Neural crest cell (in vitro differentiated cells): Measurements from ENCODE around the gene GPRIN2. TPM values are rescaled to one million over a fixed set of nuclear protein-coding genes. Genes with fewer than 3 reads are reported as not detected.

Experiments
- DNase-seq: peaks from one replicate; pipeline ENCODE4 v3.0.0; 2021; ENCODE audit warnings: low read depth, mixed read lengths, low spot score
- H3K27ac Mint-ChIP-seq: one replicate; pipeline ENCODE4 v1.8.0; 2021; ENCODE audit warnings: mild to moderate bottlenecking, mixed read lengths; ENCODE audit not compliant: unreplicated experiment
- H3K27me3 Mint-ChIP-seq: 2 replicates; pipeline ENCODE4 v1.8.0; 2021; ENCODE audit warnings: low read depth, mild to moderate bottlenecking, mixed read lengths
- H3K36me3 Mint-ChIP-seq: 2 replicates; pipeline ENCODE4 v1.8.0; 2021; ENCODE audit warnings: low read depth, mild to moderate bottlenecking, mixed read lengths
- H3K4me1 Mint-ChIP-seq: 2 replicates; pipeline ENCODE4 v1.8.0; 2021; ENCODE audit warnings: mixed read lengths
- H3K4me3 Mint-ChIP-seq: one replicate; pipeline ENCODE4 v1.8.0; 2021; ENCODE audit warnings: mild to moderate bottlenecking, mixed read lengths
- H3K9me3 Mint-ChIP-seq: 2 replicates; pipeline ENCODE4 v1.8.0; 2021; ENCODE audit warnings: mixed read lengths
- total RNA-seq: library from RNA; stranded (reverse); gene quantifications from 2 replicates; pipeline ENCODE4 v1.2.1, GENCODE V29; 2021
- TF ChIP-seq, protein P1 (sequence below): fragments of 200-600 bp; sonication (generic); conservative IDR thresholded peaks from 2 replicates; pipeline ENCODE4 v1.5.0; 2021; ENCODE audit warnings: antibody characterized with exemption, mild to moderate bottlenecking

The GPRIN2 gene
- total RNA-seq, 1 donor from 2014 or later: 1.5 TPM

DNA sequence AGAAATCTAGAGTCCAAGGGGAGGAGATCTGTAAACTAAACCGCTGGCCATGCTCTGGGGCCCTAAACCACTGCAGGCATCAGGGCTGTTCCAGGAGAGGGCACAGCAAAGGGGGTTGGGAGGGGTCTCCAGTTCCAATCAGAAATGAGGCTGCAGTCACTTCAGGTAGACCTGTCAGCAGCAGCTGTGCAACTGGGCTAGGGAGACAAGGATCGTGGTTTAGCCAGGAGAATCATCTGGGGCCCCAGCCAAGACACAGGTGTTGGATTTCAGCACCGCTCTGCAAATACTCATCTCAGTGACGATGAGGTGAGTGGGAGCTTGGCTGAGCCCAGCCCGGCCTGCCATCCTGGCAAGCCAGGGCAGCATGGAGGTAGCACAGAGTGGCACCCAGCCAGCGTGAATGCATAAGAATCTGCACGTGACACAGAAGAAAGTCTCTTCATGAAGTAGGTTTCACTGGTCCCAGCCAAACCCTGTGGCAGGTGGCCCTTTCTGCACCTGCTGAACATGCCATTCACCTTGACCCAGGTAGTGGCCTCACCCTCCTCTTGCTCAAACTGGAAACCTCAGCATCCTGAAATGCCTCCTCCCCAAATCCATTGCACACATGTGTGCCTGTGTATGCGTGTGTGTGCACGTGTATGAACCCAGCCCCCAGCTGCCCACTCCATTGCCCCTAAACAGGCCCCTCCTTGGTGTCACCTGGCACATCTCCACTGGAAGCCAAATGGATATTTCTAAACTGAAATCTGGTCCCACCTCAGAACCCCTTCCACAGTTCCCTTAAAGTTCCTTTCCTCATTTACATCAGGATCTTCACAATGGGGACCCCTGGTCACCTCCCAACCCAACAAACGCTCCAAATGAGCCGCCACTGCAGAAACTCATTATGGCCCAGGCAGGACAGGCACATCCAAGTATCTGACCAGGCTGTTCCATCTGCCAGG is 9.6 kb downstream of the GPRIN2 start:
- H3K4me3 Mint-ChIP-seq: no peak overlapping the region
- no peak for DNase-seq
- no peak overlapping the region for H3K27ac Mint-ChIP-seq
- H3K27me3 Mint-ChIP-seq: peaks cover 16% of the 10 kb centered on the region
- H3K9me3 Mint-ChIP-seq: no peaks in the 10 kb centered on the region
- H3K36me3 Mint-ChIP-seq: no peaks in the 10 kb centered on the region
- peaks cover 4% of the 10 kb centered on the region for H3K4me1 Mint-ChIP-seq
- TF ChIP-seq, protein P1, sequence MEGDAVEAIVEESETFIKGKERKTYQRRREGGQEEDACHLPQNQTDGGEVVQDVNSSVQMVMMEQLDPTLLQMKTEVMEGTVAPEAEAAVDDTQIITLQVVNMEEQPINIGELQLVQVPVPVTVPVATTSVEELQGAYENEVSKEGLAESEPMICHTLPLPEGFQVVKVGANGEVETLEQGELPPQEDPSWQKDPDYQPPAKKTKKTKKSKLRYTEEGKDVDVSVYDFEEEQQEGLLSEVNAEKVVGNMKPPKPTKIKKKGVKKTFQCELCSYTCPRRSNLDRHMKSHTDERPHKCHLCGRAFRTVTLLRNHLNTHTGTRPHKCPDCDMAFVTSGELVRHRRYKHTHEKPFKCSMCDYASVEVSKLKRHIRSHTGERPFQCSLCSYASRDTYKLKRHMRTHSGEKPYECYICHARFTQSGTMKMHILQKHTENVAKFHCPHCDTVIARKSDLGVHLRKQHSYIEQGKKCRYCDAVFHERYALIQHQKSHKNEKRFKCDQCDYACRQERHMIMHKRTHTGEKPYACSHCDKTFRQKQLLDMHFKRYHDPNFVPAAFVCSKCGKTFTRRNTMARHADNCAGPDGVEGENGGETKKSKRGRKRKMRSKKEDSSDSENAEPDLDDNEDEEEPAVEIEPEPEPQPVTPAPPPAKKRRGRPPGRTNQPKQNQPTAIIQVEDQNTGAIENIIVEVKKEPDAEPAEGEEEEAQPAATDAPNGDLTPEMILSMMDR: no peak

DNA sequence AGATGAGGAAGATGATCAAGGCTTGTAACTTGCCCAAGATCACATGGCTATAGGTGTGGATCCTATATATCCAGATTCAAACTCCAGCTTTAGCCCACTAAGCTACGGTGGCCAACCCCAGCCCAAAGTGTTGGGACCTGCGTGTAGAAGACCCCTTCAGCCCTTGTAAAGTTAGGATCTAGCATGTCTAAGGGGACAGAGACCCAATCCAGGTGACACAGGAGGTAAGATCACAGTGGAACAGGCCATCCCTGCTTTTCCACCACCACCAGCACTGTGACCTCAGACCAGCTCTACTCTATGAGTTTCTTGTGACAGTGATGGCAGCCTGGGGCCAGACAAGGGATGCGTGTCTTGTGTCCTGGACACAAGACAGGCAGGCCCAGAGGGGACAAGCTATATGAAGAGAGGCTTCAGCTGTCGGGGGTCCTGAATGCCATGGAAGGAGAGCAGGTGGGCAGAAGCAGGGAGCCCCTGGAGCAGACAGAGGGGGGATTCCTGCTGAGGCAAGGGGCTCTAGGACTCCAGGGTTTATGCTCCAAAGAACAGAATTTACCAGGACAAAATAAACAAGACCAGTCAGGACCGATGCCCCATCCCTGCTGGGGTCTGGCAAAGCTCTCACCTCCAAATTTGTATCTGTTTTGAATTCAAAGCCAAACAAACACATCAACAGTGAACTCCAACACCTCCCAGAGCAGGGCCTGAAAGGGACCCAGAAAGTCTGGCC is 10.4 kb downstream of the GPRIN2 start:
- Mint-ChIP-seq H3K4me3 (no peak overlapping the region), H3K9me3 (no peaks in the 10 kb centered on the region), H3K36me3 (no peaks in the 10 kb centered on the region), H3K27ac (no peak overlapping the region), H3K27me3 (peaks cover 16% of the 10 kb centered on the region), H3K4me1 (peaks cover 4% of the 10 kb centered on the region)
- TF ChIP-seq, protein P1: no peak
- DNase-seq: no peak

DNA sequence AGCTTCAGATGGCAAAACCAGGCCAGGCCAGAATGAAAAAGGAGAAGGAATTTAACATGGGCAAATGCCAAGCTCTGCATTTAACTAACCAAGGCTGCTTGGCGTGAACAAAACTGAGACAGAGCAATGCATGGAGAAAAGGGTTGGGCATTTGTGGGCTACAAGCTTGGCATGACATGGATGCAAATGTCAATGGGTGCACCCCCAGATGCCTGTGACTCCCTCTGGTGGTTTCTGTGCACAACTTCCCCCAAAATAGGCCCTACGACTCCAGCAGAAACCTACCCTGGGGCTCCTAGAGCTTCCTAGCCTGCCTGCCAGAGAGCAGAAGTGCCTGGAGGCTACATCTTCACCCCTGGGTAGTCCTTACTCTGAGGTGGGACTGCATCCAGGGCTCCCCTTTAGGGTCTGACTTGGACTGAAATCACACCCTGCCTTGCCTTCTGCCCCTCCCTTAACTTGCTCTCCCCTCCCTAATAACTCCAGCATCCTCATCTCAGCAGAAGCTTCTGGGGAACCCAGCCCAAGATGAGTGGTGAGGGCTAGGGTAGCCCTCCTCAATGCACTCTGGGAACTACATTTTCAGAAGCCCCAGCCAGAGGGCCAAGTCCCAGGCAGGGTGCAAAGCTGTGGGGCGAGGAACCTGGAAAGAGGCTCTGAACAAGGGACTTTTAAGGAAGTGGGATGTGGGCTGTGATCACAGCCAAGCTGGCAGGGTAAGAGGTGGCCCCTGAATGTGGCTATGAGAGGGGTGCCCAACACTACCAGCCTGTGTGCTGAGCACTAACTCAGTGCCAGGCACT is 11.3 kb downstream of the GPRIN2 start:
- no peak overlapping the region for H3K4me3 Mint-ChIP-seq
- H3K9me3 Mint-ChIP-seq: no peaks in the 10 kb centered on the region
- H3K36me3 Mint-ChIP-seq: no peaks in the 10 kb centered on the region
- DNase-seq: no peak
- TF ChIP-seq, protein P1: peak; percentile 39
- peaks cover 8% of the 10 kb centered on the region for H3K4me1 Mint-ChIP-seq
- H3K27me3 Mint-ChIP-seq: peaks cover 23% of the 10 kb centered on the region
- H3K27ac Mint-ChIP-seq: no peak overlapping the region

DNA sequence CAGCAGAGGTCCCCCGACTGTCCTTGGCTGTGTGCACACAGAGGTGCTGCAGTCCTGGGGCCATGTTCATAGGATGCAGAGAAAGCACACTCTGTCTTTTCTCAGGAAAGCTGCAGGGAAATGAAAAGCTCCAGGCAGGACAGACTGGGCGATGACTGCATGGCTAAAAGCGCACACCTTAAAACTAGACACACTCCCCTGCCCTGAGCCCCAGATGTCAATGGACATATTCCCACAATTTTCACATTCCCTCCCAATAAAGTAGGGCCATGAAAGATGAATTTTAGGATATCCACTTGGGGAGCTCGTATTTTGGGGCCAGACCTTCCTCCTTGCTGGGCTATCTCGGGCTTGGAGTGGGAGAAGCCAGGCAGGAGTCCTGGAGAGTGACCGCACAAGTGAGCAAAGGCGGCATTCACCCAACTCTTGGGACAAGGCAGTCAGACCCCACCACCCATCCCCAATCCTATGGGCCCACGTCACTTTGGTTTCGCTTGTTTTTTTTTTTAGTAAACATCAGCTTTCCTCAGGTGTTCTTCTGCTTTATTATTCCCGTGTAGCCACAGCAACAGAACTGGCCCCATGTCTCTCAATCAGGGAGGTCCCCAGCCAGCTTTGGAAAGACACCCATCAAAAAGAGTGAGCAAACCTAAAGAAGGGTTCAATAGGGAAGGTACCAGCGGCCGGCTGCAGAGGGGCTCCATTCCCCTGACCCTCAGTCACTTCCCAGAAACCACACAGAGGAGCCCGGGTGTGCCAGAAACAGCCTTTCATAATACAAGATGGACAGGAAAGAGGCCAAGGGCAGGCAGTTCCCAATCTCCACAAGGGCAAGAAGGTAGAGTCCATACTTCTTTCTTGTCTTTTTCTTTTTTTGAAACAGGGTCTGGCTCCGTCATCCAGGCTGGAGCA is 12.7 kb downstream of the GPRIN2 start:
- H3K4me1 Mint-ChIP-seq: peaks cover 9% of the 10 kb centered on the region
- H3K27ac Mint-ChIP-seq: no peak overlapping the region
- H3K9me3 Mint-ChIP-seq: no peaks in the 10 kb centered on the region
- no peaks in the 10 kb centered on the region for H3K36me3 Mint-ChIP-seq
- DNase-seq: no peak
- no peak overlapping the region for H3K4me3 Mint-ChIP-seq
- peaks cover 30% of the 10 kb centered on the region for H3K27me3 Mint-ChIP-seq
- TF ChIP-seq, protein P1: no peak
